HL-60/S4 (cell line): ENCODE results near the gene SPARC.

Experiments used
- in situ Hi-C: fragments of 300-500 bp; cut with MboI; formaldehyde crosslinking; loops from 2 replicates; pipeline ENCODE4 v1.14.3; 2022; ENCODE audit warnings: low sequenced_read_pairs

SPARC gene

DNA sequence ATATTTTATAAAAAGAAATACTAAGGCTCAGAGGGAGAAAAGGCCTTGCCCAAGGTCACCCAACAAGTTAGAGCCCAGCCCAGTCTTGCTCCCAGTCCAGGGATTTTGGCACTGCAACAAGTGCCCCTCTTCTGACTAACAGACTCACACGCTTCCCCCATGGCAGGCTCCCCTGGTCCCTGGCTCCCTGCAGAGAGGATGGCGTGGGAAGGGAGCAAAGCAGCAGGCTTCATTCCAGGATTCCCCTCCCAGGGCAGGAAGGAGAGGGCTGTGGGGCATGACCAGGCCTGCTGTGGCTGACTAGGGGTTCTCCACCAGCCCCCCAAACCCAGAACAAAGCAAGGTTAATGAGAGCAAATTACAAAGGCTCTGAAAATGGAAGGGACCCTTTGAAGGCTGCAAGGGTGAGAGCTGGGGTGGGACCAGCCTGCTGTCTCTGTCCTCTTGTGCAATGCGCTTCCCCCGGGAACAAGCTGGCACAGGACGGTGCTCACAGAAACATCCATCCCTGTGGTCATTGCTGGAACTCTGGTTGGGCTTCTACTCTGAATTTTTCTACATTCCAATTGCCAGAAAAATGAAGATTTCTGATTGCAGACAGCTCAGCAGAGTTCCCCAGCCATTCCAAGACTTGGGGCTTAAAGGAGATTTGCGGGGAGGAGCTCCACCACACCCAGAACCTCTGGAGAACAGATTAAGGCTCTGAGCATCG is 58.4 kb downstream of the SPARC start:
- in situ Hi-C loops = no loop called here

DNA sequence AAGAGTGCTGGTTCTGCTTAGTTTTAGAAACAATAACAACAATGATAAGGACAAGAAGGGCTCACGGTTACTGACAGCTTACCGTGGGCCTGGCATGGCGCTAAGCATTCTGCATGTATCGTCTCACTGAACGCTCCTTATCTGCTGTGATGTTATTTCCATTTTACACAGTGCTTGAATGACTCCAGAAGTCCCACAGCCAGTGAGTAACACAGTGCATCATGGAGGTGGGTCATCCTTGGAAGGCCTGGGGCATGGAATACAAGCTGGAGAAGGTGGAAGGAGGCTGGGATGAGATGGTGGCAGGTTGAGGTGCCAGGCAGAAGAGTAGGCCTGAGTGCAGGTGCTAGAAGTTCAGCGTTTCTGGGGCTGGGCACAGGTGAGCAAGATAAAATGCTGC is 59.1 kb downstream of the SPARC start:
- in situ Hi-C loops = no loop called here

DNA sequence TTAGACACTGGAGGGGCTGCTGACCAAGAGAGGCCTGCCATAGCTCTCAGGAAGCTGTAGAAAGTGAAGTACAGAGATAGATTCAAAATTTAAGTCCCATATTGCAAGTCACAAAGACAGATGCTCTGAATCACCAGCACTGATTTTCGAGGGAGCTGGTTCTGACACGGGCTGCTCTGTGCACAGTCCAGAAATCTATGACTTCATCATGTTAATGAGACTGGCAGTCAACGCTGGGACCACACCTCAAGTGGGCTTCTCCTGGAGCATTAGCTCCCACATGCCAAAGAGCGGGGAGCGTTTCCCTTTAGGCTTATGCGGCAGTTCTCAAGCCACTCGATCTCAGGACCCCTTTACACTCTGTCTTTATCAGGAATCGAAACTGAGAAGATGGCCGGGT is 61.4 kb downstream of the SPARC start:
- in situ Hi-C loops = no loop called here

GRCh38 chr5:151624476-151624875 is 62.2 kb downstream of the SPARC start:
- in situ Hi-C loops = no loop called here

DNA sequence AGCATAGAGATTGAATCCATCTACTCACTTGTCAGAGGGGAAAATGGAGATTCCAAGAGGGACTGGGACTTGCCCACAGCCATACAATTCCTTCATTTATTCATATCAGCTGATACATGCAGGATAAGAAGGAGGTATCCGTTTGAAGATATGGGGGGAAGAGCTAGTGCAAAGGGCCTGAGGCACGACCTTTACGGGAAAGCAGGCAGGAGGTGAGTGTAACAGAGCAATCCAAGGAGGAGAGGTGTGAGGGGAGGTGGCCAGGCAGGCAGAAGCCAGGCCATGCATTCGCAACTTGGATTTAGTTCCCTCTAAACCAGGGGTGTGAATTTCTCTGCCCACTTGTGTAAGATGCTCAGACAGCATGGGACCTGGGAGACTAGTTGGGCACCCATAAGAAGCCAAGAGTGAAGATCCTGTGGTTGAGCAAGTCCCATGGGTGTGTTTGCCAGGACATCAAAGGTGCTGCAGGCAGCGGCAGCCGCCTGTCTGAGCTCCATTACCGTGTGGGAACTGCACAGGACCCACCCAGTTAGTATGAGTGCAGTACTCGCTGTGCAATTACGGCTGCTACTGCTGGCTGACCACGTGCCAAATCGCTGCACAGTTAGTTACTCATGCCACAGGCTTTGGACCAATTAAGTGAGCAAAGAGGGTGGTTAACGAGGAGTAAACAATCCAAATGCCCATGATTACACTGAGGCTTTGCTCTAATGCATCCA is 64.2 kb downstream of the SPARC start:
- in situ Hi-C loops = no loop called here

- in situ Hi-C loops = no loop called here
Measured at GRCh38 chr5:151620461-151620840, 66.3 kb downstream of the SPARC start.

GRCh38 chr5:151619812-151620460 is 66.8 kb downstream of the SPARC start:
- in situ Hi-C loops = no loop called here

- in situ Hi-C loops = no loop called here
Measured at GRCh38 chr5:151618907-151619306, 67.8 kb downstream of the SPARC start.

- in situ Hi-C loops = no loop called here
Measured at GRCh38 chr5:151617841-151618710, 68.6 kb downstream of the SPARC start.

DNA sequence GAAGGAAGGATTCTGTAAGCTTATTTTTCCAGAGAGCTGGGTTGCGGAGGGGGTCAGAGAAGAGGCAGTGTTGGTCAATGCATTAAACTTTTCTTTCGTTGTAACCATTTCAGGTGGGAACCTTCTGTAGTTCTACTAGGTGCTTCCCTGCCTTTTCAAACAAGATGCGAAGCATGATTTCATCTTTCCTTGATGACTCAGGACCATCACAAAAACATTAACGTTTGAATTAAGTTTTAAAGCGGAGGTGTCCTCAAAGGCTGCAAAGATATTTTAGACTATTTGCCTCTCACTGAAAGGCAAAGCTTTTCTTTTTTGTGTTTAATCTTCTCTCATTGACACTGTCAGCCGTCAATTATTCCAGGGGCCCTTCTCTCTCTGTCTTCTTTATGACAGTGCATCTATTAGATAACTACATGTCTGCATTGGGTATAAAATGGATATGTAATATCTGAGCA is 69.3 kb downstream of the SPARC start:
- in situ Hi-C loops = no loop called here

- in situ Hi-C loops = no loop called here
Measured at GRCh38 chr5:151615431-151615830, 71.3 kb downstream of the SPARC start.

DNA sequence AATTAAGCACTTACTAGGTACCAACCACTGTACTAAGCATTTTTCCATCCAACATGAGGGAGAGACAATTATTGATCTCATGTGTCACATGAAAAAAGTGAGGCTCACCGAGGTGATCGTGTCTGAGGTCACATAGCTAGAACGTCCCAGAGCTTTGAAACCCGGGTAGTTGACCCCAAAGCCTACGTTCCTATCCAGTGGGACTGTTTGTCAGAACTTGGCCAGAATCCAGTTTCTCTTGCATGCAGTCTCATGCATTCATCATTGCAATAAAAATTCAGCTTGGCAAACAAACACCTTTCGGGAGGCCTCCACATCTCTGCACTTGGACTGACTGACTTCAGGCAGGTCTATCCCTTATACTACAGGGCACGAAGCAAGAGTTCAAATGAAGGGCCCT is 72.2 kb downstream of the SPARC start:
- in situ Hi-C loops = no loop called here

DNA sequence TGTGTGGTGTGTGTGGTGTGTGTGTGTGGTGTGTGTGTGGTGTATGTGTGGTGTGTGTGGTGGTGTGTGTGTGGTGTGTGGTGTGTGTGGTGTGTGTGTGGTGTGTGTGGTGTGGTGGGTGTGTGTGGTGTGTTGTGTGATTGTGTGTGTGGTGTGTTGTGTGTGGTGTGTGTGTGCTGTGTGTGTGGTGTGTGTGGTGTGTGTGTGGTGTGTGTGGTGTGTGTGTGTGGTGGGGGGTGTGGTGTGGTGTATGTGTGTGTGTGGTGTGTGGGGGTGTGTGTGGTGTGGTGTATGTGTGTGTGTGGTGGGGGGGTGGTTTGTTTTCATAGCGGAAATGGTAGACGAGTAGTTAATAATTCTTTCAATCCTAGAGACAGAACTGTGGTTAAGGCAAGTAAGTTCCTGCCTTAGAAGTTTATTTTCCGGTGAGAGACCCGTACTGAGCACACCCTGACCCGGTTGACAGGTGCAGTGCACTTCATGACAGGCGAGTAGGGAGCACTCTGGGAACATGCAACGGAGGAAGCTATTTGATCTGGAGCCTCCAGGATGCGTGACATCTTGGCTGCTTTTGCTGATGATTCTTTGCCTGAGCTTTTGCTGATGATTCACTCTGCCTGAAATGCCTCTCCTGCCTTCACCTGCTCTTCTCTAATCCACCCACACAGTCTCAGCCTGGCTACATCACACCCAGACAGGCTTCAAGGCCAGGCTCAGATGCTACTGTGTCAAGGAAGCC is 73.9 kb downstream of the SPARC start:
- in situ Hi-C loops = no loop called here

GRCh38 chr5:151611127-151611775 is 75.5 kb downstream of the SPARC start:
- in situ Hi-C loops = no loop called here
